Measurements from ENCODE around the gene LRRK1.

LRRK1 gene

DNA sequence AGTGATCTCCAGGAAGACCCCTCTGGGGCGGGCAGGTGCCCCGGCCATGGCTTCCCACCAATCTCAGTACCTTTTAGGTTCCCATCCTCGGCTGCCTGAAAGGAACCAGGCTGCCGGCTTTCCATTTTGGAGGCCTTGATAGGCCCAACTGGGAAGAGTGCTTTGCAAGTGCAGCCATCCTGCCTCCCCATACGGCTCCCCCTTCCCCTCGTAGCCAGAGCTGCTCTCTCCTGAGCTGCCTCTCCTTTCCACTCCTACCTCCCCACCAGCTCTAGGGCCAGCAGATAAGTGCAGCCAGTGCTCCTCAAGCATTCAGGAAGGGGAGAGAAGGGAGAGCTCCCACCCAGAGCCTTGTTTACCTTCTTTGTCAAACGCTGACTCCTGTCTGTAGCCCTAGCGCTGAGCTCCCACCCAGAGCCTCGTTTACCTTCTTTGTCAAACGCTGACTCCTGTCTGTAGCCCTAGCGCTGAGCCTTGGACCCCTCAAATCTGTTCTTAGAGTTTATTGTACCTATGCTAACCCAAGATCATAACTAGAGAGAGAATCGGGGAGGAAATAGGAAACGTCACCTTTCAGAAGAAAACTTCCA, 133.0 kb downstream of the LRRK1 start:
- TF ChIP-seq, protein P1, sequence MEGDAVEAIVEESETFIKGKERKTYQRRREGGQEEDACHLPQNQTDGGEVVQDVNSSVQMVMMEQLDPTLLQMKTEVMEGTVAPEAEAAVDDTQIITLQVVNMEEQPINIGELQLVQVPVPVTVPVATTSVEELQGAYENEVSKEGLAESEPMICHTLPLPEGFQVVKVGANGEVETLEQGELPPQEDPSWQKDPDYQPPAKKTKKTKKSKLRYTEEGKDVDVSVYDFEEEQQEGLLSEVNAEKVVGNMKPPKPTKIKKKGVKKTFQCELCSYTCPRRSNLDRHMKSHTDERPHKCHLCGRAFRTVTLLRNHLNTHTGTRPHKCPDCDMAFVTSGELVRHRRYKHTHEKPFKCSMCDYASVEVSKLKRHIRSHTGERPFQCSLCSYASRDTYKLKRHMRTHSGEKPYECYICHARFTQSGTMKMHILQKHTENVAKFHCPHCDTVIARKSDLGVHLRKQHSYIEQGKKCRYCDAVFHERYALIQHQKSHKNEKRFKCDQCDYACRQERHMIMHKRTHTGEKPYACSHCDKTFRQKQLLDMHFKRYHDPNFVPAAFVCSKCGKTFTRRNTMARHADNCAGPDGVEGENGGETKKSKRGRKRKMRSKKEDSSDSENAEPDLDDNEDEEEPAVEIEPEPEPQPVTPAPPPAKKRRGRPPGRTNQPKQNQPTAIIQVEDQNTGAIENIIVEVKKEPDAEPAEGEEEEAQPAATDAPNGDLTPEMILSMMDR (conservative IDR thresholded peaks at IDR 0.05; ENCODE audit: low read depth, low read length), result no peak
- H3K4me3 ChIP-seq (ENCODE audit: low read depth, low read length), result no peak overlapping the region
- no peak for DNase-seq (ENCODE audit: low read depth)

- TF ChIP-seq, protein P1 (conservative IDR thresholded peaks at IDR 0.05; ENCODE audit: low read depth, low read length), result no peak
- DNase-seq (ENCODE audit: low read depth), result no peak
- no peak overlapping the region for H3K4me3 ChIP-seq (ENCODE audit: low read depth, low read length)
These were observed 133.5 kb downstream of the LRRK1 start for GRCh38 chr15:101052681-101053121.

DNA sequence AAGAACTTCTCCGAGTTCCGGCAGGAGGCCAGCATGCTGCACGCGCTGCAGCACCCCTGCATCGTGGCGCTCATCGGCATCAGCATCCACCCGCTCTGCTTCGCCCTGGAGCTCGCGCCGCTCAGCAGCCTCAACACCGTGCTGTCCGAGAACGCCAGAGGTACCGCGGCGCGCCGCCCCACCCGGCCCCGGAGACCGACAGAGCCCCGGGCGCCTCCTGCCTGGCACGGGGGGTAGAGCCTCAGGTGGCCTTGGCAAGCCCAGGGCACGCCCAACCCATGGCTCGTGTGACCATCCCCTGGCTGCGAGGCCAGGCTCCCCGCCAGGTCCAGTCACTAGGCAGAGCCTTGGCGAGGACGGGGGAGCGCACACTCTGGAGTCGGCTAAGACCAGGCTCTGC, 134.1 kb downstream of the LRRK1 start:
- H3K4me3 ChIP-seq (ENCODE audit: low read depth, low read length), result no peak overlapping the region
- DNase-seq (ENCODE audit: low read depth), result no peak
- TF ChIP-seq, protein P1 (conservative IDR thresholded peaks at IDR 0.05; ENCODE audit: low read depth, low read length), result no peak

DNA sequence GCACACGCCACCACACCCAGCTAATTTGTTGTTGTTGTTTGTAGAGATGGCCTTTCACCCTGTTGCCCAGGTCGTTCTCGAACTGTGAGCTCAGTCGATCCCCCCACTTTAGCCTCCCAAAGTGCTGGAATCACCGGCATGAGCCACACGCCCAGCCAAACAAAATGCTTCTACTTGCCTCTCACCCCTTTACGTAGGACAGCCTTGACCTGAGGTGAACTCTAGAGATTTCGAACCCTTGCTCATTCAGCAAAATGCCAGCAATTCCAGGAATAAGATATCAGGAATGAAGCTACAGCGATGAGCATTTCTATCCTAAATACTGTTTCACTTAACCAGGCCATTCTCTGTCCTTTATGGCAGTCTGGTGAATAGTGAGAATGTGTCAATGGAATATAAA, 135.0 kb downstream of the LRRK1 start:
- no peak overlapping the region for H3K4me3 ChIP-seq (ENCODE audit: low read depth, low read length)
- no peak for DNase-seq (ENCODE audit: low read depth)
- TF ChIP-seq, protein P1 (conservative IDR thresholded peaks at IDR 0.05; ENCODE audit: low read depth, low read length), result no peak

- no peak overlapping the region for H3K4me3 ChIP-seq (ENCODE audit: low read depth, low read length)
- no peak for DNase-seq (ENCODE audit: low read depth)
- TF ChIP-seq, protein P1 (conservative IDR thresholded peaks at IDR 0.05; ENCODE audit: low read depth, low read length), result no peak
These were observed 135.8 kb downstream of the LRRK1 start for GRCh38 chr15:101054991-101055390.

DNA sequence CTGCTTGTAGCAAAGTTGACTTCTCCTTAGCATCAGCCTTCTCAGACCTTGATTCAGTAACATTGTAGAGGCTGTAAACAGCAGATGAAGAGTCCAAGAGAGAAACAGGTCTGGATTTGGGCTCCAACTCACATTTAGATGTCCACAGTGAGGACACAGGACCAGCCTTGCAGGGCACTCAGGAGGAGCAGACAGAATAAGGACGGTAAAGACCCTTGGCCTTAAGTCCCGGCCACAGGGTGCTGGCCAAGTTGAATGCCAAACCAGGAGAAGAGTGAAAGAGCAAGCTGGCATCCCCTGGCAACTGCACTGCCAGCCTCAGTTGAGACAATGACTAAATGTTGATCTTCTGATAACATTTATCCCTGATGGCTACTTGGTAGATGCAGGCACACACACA, 136.3 kb downstream of the LRRK1 start:
- no peak overlapping the region for H3K4me3 ChIP-seq (ENCODE audit: low read depth, low read length)
- TF ChIP-seq, protein P1 (conservative IDR thresholded peaks at IDR 0.05; ENCODE audit: low read depth, low read length), result no peak
- no peak for DNase-seq (ENCODE audit: low read depth)
